RCC 7860 (cell line): ENCODE data around the gene DUSP12.
A peak's percentile ranks its signal among the peaks of the same experiment; 100 is the strongest.

ENCODE experiments used
- DNase-seq: peaks from one replicate; pipeline ENCODE4 v3.0.0-alpha.2; 2015; ENCODE audit warnings: low spot score
- FAIRE-seq: peaks from 2 replicates; lab custom pipeline; 2012; peaks lifted over from hg19 to GRCh38; lab: Jason Lieb, UNC

Gene DUSP12

DNA sequence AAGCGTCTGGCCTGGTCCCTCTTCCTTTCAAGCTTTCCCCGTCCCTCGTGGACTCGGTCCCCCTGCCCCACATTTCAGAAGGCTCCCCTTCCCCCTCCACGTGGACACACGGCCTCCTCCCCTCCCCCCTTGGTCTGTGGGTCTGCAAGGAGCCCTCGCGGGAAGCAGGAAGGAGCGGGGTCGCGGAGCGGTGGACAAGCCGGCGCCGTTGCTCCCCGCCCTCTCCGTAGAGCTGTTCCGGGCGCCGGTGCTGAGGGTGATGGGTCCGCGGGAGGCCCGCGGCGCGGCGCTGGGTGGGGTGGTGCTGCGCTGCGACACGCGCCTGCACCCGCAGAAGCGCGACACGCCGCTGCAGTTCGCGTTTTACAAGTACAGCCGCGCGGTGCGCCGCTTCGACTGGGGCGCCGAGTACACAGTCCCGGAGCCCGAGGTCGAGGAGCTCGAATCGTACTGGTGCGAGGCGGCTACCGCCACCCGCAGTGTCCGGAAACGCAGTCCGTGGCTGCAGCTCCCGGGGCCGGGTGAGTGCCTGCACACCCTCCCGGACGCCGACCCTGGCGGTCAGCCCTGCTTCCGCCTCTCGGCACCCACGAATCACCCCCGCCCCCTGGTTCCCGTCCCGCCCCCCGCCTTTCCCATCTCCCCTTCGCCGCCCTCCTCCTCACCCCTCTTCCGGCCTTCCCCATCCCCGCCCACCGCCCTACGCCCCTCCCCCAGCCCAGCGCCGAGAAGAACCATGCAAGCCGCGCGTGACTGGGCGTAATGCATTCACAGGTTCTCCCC, 22.9 kb upstream of the DUSP12 start:
- FAIRE-seq (no peak), DNase-seq (peak; percentile 67)

DNA sequence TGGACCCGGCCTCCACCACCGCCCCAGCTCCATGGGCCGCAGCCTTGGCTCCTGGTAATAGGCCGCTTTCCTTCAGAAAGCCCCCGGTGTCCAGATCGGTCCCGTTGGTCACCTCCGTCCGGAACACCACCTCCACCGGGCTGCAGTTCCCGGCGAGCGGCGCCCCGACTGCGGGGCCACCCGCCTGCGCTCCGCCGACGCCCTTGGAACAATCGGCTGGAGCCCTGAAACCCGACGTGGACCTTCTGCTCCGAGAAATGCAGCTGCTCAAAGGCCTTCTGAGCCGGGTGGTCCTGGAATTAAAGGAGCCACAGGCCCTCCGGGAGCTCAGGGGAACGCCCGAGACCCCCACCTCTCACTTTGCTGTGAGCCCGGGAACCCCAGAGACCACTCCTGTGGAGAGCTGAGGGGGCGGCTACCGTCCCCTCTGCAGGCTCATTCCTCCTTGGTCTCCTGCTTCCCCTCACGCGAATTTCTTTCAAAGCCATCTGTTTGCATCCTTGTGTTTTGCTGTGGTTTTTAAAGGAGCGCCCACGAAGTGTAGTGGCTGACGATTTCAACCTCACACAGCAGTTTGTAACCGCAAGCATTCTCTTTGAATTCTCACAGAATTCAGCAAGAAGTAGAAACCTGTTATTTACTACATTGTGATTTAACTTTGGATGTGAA, 22.2 kb upstream of the DUSP12 start:
- DNase-seq (peak; percentile 35), FAIRE-seq (no peak)

DNA sequence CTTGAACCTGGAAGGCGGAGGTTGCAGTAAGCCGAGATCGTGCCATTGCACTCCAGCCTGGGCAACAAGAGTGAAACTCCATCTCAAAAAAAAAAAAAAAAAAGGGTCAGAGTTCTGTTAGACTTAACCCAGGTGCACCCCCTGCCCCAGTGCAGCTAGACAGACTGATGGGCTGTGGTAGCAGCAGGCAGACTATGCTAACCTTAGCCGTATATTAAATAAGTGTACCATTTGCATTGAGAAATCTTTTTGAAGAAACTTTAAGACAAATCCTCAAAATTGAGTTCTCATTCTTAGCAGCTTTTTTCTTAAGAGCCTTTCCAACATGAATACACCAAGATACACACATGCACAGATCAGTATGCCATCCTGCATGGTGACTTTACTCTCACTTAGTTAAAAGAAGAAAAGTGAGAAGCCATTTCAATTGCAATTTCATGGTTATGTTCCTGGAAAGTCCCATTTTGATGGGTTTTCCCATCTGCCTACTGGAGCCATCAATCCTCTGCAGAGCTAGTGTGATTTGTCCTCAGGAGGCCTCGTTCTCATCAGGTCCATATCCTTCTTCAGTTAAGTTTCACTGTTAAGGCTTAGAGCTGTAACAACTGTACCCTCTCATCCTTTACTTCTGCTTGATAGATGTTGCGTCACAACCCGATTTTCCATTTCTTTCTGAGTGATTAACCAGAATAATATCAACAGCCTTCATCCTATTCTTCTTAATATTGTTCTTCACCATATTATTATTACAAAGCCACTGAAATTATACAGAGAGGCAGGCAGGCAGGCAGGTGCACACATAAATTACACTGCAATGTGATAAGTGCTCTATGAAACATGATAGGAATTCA, 21.0 kb upstream of the DUSP12 start:
- FAIRE-seq (no peak), DNase-seq (no peak)

DNA sequence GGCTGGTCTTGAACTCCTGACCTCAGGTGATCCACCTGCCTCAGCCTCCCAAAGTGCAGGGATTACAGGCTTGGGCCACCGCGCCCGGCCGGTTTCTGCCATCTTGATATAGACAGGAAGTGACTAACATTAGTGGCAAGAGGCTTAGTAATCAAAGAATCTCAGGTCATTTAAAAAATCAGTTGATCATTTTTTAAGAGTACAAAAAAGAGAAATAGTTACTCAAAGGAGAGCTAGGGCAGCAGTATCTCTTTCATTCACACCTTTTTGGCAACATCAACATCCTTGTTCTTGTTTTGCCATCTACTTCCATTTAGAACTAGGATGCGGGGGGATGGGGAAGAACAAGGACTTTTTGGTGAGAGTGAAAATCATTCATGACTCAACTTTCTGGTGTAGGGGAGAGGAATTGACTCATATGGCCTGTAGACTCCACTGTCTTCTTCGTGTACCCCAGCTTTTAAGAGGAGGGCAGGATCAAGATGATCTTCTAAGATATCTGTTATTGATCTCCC, 19.5 kb upstream of the DUSP12 start:
- DNase-seq, result peak; percentile 59
- FAIRE-seq, result no peak

DNA sequence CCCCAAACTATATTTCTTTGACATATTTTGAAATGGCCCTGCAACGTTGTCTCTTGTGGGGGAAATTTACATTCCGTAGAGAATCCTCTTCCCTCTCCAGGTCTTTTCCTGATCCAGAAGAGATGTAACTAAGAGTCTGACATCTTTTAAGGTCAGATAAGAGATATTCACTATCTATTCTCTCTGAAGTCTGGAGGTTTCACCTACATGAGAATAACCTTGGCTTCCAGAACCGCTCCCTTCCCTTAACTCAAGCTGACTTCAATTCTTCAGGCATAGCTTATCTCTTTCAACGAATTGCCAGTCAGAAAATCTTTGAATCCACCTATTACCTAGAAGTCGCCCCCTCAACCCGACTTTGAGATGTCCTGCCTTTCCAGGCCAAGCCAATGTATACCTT, 18.3 kb upstream of the DUSP12 start:
- no peak for DNase-seq
- FAIRE-seq, result no peak

DNA sequence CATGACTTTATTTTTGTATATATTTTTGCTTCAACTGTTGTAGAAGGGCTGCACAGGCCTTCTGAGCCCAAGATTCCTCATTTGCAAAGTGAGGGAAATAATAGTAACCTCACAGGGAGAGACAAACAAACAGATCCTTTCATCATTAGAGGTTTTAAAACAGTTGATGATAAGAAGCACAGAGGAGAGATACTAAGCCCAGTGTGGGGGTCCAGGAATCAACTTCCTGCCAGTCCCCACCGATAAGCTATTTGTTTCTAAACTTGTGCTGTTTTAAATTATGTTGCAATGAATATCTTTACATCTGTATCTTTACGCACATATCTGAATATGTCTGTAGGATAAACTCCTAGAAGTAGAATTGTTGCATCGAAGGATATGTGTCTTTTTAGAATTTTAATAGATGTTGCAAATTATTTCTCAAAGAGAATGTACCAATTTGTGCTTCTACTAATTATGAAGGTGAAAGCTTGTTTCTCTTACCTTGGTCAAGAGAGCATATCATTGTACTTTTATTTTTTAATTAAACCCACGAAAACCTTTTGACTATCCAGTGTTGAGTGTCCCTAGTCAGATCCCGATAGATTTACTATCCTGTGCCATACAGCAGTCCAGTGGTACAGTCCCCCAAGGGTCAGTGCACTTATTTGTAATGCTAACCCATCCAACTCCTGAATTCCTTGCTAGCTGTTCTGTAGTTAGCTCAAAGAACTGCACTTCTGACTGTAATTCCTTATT, 17.4 kb upstream of the DUSP12 start:
- no peak for DNase-seq
- FAIRE-seq, result no peak

DNA sequence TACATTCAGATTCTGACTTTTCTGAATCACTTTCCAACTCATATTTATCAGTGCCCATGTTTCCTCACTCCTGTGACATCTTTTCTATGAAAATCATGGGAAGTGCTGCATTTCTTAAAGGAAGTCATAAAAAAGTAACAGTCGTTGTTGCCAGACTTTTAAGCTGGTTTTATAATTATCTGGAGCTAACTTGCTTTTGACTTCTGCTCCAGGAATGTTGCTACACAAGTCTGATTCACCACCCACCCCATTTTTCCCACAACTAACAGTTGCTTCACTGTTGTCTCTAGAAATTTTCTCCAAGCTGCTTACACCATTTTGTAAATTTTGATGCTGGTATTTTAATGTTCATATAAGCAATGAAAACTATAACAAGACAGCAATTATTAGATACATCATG, 16.1 kb upstream of the DUSP12 start:
- DNase-seq, result peak; percentile 55
- peak; percentile 66 for FAIRE-seq

DNA sequence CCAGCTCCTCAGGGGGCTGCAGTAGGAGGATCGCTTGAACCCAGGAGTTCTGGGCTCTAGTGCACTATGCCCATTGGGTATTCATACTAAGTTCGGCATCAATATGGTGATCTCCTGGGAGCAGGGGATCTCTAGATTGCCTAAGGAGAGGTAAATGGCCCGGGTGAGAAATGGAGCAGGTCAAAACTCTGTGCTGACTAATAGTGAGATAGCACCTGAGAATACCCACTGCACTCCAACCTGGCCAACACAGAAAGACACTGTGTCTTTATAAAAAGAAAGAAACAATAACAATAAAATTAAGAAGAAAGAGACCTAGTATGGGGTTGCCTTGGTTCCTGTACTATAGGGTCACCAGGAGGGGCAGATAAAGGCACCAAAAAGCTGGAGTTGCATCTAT, 13.7 kb upstream of the DUSP12 start:
- no peak for FAIRE-seq
- DNase-seq, result no peak

DNA sequence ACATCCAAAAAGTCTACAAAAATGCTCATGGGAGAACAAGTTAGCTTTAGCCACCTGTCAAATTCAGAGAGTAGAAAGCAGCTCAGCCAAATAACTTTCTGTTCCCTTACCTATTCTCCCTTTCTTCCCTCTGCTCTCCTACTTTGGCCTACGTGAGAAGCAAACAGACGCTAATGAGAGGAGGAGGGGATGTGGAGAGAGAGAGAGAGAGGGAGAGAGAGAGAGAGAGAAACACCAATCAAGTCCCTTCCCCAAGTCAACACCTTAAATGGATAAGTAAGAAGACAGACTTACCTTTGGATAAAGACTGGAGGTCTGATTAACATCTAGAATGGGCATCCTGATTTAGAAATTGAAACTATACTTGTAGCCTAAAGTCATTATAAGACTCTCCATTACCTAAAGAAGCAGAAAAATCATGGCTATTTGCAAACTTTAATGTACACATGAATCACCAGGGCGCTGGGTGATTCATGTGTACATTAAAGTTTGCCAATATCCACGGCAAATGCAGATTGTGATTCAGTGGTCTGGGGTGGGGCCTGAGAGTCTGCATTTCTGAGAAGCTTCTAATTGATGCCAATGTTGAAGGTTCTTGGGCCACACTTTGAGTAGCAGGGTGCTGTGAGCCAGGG, 13.1 kb upstream of the DUSP12 start:
- DNase-seq (no peak), FAIRE-seq (no peak)

DNA sequence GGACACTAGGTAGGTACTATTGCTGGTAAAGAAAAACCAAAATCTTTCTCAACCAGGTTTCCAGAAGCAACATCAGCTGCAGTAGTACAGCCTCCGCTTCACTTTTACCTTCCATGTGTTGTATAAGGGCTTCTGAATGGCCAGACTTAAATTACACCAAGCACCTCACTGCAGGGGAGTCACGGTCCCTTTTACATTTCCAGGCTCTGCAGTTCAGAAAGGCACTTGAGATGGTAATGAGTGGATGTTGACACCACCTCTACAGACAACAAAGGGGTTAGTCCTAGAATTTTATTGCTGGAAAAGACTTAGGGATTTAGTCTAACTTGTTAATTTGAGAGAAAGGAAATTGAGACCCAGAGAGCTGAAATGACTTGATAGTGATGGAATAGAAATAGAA, 12.0 kb upstream of the DUSP12 start:
- no peak for FAIRE-seq

DNA sequence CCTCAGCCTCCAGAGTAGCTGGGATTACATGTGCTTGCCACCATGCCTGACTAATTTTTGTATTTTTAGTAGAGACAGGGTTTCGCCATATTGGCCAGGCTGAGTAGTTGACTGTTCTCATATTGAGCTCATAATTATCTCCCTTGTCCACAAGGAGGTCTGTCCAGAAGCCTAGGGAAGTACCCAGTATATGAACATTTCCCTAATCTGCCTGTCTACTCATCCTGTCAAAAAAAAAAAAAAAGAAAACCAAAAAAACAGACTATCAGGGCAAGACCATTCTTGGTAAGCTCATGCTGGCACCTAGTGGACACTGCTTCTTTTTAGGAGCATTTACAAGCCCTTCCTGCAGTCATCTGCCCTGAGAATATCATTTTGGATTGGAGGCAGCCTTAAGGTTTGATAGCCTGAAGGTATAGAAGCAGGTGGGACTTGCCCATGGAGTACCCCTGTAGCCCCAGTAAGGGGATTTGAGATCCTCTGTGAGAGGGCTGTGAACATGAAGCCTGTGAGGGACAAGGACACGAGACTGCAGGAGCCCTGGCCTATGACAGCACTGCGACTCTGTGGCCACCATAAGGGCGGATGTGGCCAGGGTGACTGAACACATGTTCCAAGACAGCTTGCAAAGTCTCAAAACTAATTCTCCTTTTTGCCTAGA, 10.8 kb upstream of the DUSP12 start:
- DNase-seq (peak; percentile 40), FAIRE-seq (no peak)

More for the DNA sequence above, 12.0 kb upstream of the DUSP12 start:
- no peak for DNase-seq

DNA sequence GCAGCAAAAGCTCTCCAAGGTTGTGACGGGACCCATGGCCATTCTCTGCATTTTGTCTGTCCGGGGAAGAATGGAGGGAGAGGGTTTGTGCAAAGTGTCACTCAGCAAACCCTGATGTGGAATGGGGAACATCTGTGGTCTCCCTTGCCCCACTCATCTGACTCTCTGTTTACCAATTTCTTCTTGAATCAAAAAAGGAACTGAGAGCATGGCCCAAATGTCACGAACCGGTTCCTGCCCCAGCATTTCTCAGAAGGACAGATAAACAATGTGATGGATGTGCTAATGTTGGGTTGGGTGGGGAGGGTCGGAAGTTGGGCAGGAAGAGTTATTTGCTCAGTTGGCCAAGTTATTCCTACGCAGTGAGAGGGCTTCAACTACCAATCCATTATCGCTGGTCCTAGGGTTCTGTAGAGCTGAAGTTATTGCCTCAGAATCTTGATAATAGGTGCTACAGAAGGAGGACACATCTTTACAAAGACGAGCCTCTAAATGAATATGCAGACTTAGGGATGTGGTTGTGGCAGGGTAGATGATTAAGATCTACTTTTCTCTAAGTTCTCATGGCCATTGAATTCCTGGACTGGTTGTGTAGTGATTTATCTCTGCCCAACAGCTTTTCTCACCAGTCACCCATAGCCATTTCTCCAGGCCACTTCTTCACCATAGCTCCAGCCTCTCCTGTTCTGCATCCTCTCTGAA, 9.6 kb upstream of the DUSP12 start:
- no peak for FAIRE-seq
- no peak for DNase-seq

DNA sequence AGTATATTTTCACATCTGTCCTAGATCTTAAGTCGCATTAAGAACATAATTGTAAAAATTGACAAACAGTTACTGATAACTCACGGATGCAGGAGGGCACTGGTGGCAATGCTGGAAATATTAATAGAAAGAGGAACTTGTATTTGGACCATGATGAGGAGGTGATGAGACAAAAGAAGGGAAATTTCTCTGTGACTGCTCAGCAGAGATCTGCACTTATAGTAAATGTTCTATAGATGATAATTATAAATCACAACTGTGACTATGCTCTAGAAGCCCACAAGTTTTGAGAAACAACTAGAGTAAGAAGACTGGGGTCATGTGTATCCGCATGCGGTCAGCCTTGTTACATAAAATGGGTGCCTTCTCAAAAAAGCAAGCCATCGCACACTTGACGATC, 8.7 kb upstream of the DUSP12 start:
- no peak for DNase-seq
- no peak for FAIRE-seq

DNA sequence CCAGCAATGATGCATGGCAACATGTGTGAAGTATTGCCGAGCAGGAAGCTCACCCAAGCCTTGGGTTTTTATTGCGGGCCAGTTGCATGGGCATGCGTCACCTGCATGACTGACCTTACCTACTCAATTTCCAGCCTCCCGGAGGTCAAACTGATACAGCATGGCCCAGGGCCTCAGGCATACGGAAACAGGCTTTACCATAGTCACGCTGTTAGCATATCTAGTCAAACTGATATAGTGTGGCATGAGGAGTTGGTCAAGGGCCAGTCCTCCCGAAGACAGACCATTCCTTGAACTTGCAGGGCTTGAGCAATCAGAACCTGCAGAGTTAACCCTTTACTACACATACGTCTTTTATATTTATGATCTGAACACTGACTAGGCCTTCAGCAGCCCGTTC, 6.4 kb upstream of the DUSP12 start:
- DNase-seq (no peak), FAIRE-seq (no peak)

DNA sequence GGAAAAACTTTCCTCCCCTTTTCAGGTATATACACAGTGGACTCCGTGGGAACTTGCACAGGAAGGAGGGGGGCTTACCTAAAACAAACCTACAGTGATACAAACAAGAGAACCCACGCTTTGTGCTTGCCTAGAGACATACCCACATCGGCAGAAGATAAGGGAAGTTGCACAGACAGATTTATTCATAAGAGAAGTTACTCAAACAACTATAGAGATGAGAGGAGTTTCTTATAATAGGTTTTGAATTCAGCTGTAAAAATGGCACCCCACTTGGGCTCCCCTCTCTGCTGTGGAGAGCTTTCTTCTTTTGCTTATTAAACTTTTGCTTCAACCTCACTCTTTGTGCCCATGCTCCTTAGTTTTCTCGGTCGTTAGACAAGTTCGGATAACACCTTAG, 1.8 kb upstream of the DUSP12 start:
- FAIRE-seq (no peak), DNase-seq (no peak)

DNA sequence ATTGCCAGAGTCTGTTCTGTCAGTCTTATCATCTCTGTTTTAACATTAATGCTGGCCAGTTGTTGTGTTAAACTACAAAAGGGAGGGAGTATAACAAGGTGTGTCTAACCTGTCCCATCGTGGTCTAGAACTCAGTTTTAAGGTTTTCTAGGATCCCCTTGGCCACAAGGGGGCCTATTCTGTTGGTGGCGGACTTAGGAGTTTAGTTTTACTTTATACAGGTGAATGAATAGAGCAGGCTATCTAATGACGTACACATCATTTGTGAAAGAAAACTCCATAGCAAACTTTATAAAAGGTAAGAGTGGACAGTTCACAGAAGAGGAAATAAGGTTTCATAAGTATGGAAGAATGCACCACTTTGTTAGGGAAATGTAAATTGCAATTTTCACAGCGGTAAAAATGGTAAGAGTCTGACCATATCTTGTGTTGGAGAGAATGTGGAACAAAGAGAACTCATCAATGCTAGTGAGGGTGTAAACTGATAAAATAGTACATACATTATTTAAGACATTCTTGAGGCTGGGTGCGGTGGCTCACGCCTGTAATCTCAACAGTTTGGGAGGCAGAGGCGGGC, 14.0 kb downstream of the DUSP12 start:
- FAIRE-seq (no peak), DNase-seq (no peak)

DNA sequence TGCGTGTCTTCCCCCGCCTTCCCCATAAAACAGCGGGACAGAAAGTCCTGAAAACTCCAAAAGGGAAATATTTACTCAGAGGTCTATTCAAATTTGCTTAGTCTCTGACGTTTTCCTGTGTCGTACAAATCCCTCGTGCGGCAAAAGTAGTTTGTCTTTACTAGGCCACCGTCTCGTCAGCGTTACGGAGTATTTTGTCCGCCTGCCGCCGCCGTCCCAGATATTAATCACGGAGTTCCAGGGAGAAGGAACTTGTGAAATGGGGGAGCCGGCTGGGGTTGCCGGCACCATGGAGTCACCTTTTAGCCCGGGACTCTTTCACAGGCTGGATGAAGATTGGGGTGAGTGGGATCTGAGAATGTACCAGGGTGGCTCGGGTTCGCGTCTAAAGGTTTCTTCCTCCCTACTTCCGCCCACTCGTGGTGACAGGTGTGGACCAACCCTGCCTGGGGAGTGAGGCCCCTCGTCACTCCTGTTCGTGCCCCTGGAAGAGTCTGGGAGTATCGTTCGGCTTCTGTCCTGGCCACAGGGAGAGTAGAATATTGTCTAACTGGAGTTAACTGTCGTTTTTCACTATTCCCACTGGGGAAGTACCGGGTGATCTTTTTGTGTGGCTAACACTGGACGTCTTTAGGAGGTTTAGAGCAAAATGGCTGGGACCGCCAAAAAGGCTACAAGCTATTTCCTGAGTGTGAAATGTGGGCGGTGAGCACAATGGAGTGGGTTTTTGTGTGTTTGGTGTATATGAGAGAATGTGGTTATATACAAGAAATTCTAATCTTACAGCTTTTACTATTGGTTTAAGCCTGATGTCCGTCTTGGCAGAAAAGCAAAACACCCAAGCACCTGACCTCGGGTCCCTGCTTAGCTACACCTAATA, 16.8 kb downstream of the DUSP12 start, which contains the start of gene ATF6:
Gene ATF6, plus strand, starts transcription at position 219 of the 880 bp plus-strand sequence. Its CDS starts 41 bp downstream, at position 260.
- peak; percentile 57 for FAIRE-seq
- DNase-seq, result peak; percentile 79

DNA sequence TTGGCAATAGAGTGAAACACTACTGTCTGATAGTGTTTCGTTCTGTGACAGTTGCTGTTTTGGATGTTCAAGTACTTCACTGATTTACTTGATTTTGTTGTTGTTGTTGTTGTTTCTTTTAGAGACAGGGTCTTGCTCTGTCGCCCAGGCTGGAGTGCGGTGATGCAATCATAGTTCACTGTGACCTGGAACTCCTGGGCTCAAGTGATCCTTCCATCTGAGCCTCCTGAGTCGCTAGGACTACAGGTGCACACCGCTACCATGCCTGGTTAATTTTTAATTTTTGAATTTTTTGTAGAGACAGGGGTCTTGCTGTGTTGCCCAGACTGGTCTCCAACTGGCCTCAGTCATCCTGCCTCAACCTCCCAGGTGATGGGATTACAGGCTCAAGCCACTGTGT, 18.9 kb downstream of the DUSP12 start:
- no peak for DNase-seq
- FAIRE-seq, result no peak
